SH-SY5Y (cell line): ENCODE measurements around the gene ZNHIT3.

Experiments used
- GATA2 ChIP-seq: IDR thresholded peaks from 2 replicates; pipeline ENCODE4 v1.6.1; 2011; ENCODE audit warnings: mild to moderate bottlenecking, low read depth, low read length
- GATA3 ChIP-seq: IDR thresholded peaks from 2 replicates; pipeline ENCODE4 v1.6.1; 2011; ENCODE audit warnings: low read depth, mild to moderate bottlenecking, low read length, moderate library complexity

GRCh38 chr17:36493956-36494355, 7.5 kb downstream of the ZNHIT3 start:
- no peak for TF ChIP-seq GATA2
- no peak for TF ChIP-seq GATA3
